Measurements from ENCODE around the gene DNAH6.

DNAH6 gene

GRCh38 chr2:84701880-84702279 lies 185.6 kb downstream of the DNAH6 start:
- DNase-seq, result no peak

GRCh38 chr2:84702941-84703340 lies 186.6 kb downstream of the DNAH6 start:
- DNase-seq, result no peak

GRCh38 chr2:84703831-84704230 lies 187.5 kb downstream of the DNAH6 start:
- no peak for DNase-seq

- no peak for DNase-seq
These were observed 188.4 kb downstream of the DNAH6 start for GRCh38 chr2:84704505-84705244.

GRCh38 chr2:84705858-84706257 lies 189.6 kb downstream of the DNAH6 start:
- DNase-seq, result no peak

- no peak for DNase-seq
These were observed 192.1 kb downstream of the DNAH6 start for GRCh38 chr2:84708442-84708841.

- DNase-seq, result no peak
These were observed 195.4 kb downstream of the DNAH6 start for GRCh38 chr2:84711651-84712050.

GRCh38 chr2:84713441-84713840 lies 197.1 kb downstream of the DNAH6 start:
- DNase-seq, result no peak

GRCh38 chr2:84716564-84716963 lies 200.3 kb downstream of the DNAH6 start:
- DNase-seq, result no peak

- DNase-seq, result no peak
These were observed 201.0 kb downstream of the DNAH6 start for GRCh38 chr2:84717302-84717701.

GRCh38 chr2:84719434-84719833 lies 203.1 kb downstream of the DNAH6 start:
- no peak for DNase-seq

GRCh38 chr2:84723831-84724230 lies 207.5 kb downstream of the DNAH6 start:
- no peak for DNase-seq

- DNase-seq, result no peak
These were observed 209.4 kb downstream of the DNAH6 start for GRCh38 chr2:84725717-84726116.

- DNase-seq, result no peak
These were observed 211.0 kb downstream of the DNAH6 start for GRCh38 chr2:84727315-84727714.

- DNase-seq, result no peak
These were observed 212.9 kb downstream of the DNAH6 start for GRCh38 chr2:84729224-84729623.

GRCh38 chr2:84731185-84731584 lies 214.9 kb downstream of the DNAH6 start:
- DNase-seq, result no peak

GRCh38 chr2:84732897-84733778 lies 216.8 kb downstream of the DNAH6 start:
- DNase-seq, result no peak

GRCh38 chr2:84735389-84735788 lies 219.1 kb downstream of the DNAH6 start:
- DNase-seq, result no peak

GRCh38 chr2:84741182-84741822 lies 225.0 kb downstream of the DNAH6 start:
- no peak for DNase-seq

- no peak for DNase-seq
These were observed 232.0 kb downstream of the DNAH6 start for GRCh38 chr2:84748341-84748740.

- DNase-seq, result no peak
These were observed 233.1 kb downstream of the DNAH6 start for GRCh38 chr2:84749442-84749841.

- DNase-seq, result no peak
These were observed 238.8 kb downstream of the DNAH6 start for GRCh38 chr2:84755096-84755495.

GRCh38 chr2:84757648-84758047 lies 241.3 kb downstream of the DNAH6 start:
- no peak for DNase-seq

- DNase-seq, result no peak
These were observed 250.5 kb downstream of the DNAH6 start for GRCh38 chr2:84766791-84767190.
